Ramos (cell line): Measurements from ENCODE around the gene HK1.

Experiments used
- in situ Hi-C: fragments of 300-500 bp; cut with MboI; formaldehyde crosslinking; loops from one replicate; pipeline ENCODE4 v1.14.3; 2022; ENCODE audit warnings: low sequenced_read_pairs; ENCODE audit not compliant: unreplicated experiment

Gene HK1

GRCh38 chr10:69338547-69339450 is 60.5 kb downstream of the HK1 start:
- in situ Hi-C loops = no loop called here

- in situ Hi-C loops = no loop called here
These were observed 62.4 kb downstream of the HK1 start for GRCh38 chr10:69340695-69341094.

GRCh38 chr10:69343905-69344304 is 65.6 kb downstream of the HK1 start:
- in situ Hi-C loops = no loop called here

- in situ Hi-C loops = no loop called here
These were observed 66.4 kb downstream of the HK1 start for GRCh38 chr10:69344591-69345252.

- in situ Hi-C loops = no loop called here
These were observed 67.1 kb downstream of the HK1 start for GRCh38 chr10:69345402-69345801.

GRCh38 chr10:69345890-69346474 is 67.7 kb downstream of the HK1 start:
- in situ Hi-C loops = no loop called here

- in situ Hi-C loops = no loop called here
These were observed 68.5 kb downstream of the HK1 start for GRCh38 chr10:69346776-69347175.

GRCh38 chr10:69348816-69349541 is 70.7 kb downstream of the HK1 start:
- in situ Hi-C loops = no loop called here

- in situ Hi-C loops = no loop called here
These were observed 71.2 kb downstream of the HK1 start for GRCh38 chr10:69349542-69349888.

- in situ Hi-C loops = no loop called here
These were observed 73.3 kb downstream of the HK1 start for GRCh38 chr10:69351589-69351988.

GRCh38 chr10:69352569-69353264 is 74.4 kb downstream of the HK1 start:
- in situ Hi-C loops = no loop called here

- in situ Hi-C loops = no loop called here
These were observed 75.8 kb downstream of the HK1 start for GRCh38 chr10:69353977-69354635.

GRCh38 chr10:69356187-69356586 is 77.9 kb downstream of the HK1 start:
- in situ Hi-C loops = no loop called here

- in situ Hi-C loops = no loop called here
These were observed 80.0 kb downstream of the HK1 start for GRCh38 chr10:69358148-69358795.

GRCh38 chr10:69359148-69359547 is 80.9 kb downstream of the HK1 start:
- in situ Hi-C loops = no loop called here

GRCh38 chr10:69359594-69359993 is 81.3 kb downstream of the HK1 start:
- in situ Hi-C loops = no loop called here

- in situ Hi-C loops = no loop called here
These were observed 82.4 kb downstream of the HK1 start for GRCh38 chr10:69360485-69361302.

GRCh38 chr10:69361303-69361614 is 83.0 kb downstream of the HK1 start:
- in situ Hi-C loops = no loop called here
